GM23338 (cell line): ENCODE measurements around the gene TESMIN.

Source experiments
- CTCF ChIP-seq, 2 experiments: fragments of 200-600 bp in 1 of 2; sonication (generic) in 1 of 2; conservative IDR thresholded peaks; 2 replicates each; pipeline versions ENCODE4 v1.5.1 to v1.6.1; 2016 to 2017; ENCODE audit warnings: antibody characterized with exemption in 2 of 2, low read depth in 2 of 2, mild to moderate bottlenecking in 2 of 2, moderate library complexity in 1 of 2
- ETS1 ChIP-seq: IDR thresholded peaks from 2 replicates; pipeline ENCODE4 v1.6.1; 2016; ENCODE audit warnings: antibody characterized with exemption
- POLR2AphosphoS5 ChIP-seq: IDR thresholded peaks from 2 replicates; pipeline ENCODE4 v1.6.1; 2016; ENCODE audit warnings: antibody characterized with exemption, low read depth

GRCh38 chr11:68741463-68741862, 9.9 kb downstream of the TESMIN start:
- TF ChIP-seq CTCF (conservative IDR thresholded peaks at IDR 0.05; ENCODE audit: low read depth in 2 of 2) (no peak), ETS1 (no peak), POLR2AphosphoS5 (no peak; the same call in 1 of the 2 replicates)
